ENCODE results near the gene VPS33A.

Gene VPS33A

GRCh38 chr12:122232691-122233090 is 33.6 kb downstream of the VPS33A start:
- DNase-seq (ENCODE audit: low spot score): no peak
- no peak for TF ChIP-seq CTCF (IDR thresholded peaks at IDR 0.05; ENCODE audit: extremely low read depth, missing control alignments)

GRCh38 chr12:122230798-122231197 is 35.5 kb downstream of the VPS33A start:
- DNase-seq (ENCODE audit: low spot score): no peak
- no peak for TF ChIP-seq CTCF (IDR thresholded peaks at IDR 0.05; ENCODE audit: extremely low read depth, missing control alignments)

GRCh38 chr12:122228092-122228491 is 38.2 kb downstream of the VPS33A start:
- no peak for TF ChIP-seq CTCF (IDR thresholded peaks at IDR 0.05; ENCODE audit: extremely low read depth, missing control alignments)

GRCh38 chr12:122227341-122227740 is 39.0 kb downstream of the VPS33A start:
- no peak for DNase-seq (ENCODE audit: low spot score)
- no peak for TF ChIP-seq CTCF (IDR thresholded peaks at IDR 0.05; ENCODE audit: extremely low read depth, missing control alignments)

More at GRCh38 chr12:122228092-122228491, 38.2 kb downstream of the VPS33A start:
- no peak for DNase-seq (ENCODE audit: low spot score)

GRCh38 chr12:122226366-122227125 is 39.7 kb downstream of the VPS33A start:
- TF ChIP-seq CTCF (IDR thresholded peaks at IDR 0.05; ENCODE audit: extremely low read depth, missing control alignments): no peak

GRCh38 chr12:122225683-122226365 is 40.5 kb downstream of the VPS33A start, which contains the start of gene DIABLO:
Gene DIABLO, minus strand, starts transcription at chr12:122226052. Its CDS starts 38 bp downstream, at chr12:122226014.
- DNase-seq (ENCODE audit: low spot score): peak; percentile 98
- TF ChIP-seq CTCF (IDR thresholded peaks at IDR 0.05; ENCODE audit: extremely low read depth, missing control alignments): no peak

More at GRCh38 chr12:122226366-122227125, 39.7 kb downstream of the VPS33A start:
- no peak for DNase-seq (ENCODE audit: low spot score)

GRCh38 chr12:122216445-122216844 is 49.8 kb downstream of the VPS33A start:
- no peak for DNase-seq (ENCODE audit: low spot score)
- TF ChIP-seq CTCF (IDR thresholded peaks at IDR 0.05; ENCODE audit: extremely low read depth, missing control alignments): no peak
